Esophagus muscularis mucosa (tissue), 4 donors: Measurements from ENCODE around the gene MX2. TPM values are rescaled to one million over a fixed set of nuclear protein-coding genes. Genes with fewer than 3 reads are reported as not detected.

Experiments used
- DNase-seq: peaks from one replicate; pipeline ENCODE4 v3.0.0-alpha.2; 2017; ENCODE audit errors: extremely low spot score
- H3K27ac ChIP-seq, 4 donors: fragments of 200-600 bp; sonication (generic); replicated peaks in 1 of 4; 1 replicate in 3 of 4; 2 replicates in 1 of 4; pipeline ENCODE4 v1.5.1; 2016 to 2019; ENCODE audit warnings: mild to moderate bottlenecking in 1 of 4
- H3K27me3 ChIP-seq, 4 donors: fragments of 200-600 bp; sonication (generic); one replicate each; pipeline versions ENCODE4 v1.5.1 to v1.6.0; 2016 to 2019
- H3K36me3 ChIP-seq, 4 donors: fragments of 200-600 bp; sonication (generic); one replicate each; pipeline ENCODE4 v1.5.1; 2016 to 2019
- H3K4me1 ChIP-seq, 4 donors: fragments of 200-600 bp; sonication (generic); one replicate each; pipeline ENCODE4 v1.5.1; 2016 to 2019
- H3K4me3 ChIP-seq, 4 donors: fragments of 200-600 bp; sonication (generic); 1 replicate in 2 of 4; 2 replicates in 2 of 4; pipeline ENCODE4 v1.5.1; 2016 to 2019; ENCODE audit warnings: mild to moderate bottlenecking in 4 of 4, moderate library complexity in 1 of 4
- H3K9me3 ChIP-seq, 4 donors: fragments of 200-600 bp; sonication (generic); 1 replicate in 3 of 4; 2 replicates in 1 of 4; pipeline ENCODE4 v1.5.1; 2016 to 2019
- CTCF ChIP-seq, 3 experiments: fragments of 200-600 bp in 2 of 3; fragments of 450-650 bp in 1 of 3; sonication (generic) in 2 of 3; IDR thresholded peaks; one replicate each; pipeline ENCODE4 v1.5.1; 2017 to 2019; ENCODE audit warnings: antibody characterized with exemption in 3 of 3, mild to moderate bottlenecking in 2 of 3, moderate library complexity in 1 of 3
- EP300 ChIP-seq: sonication (generic); formaldehyde crosslinking; IDR thresholded peaks from one replicate; pipeline ENCODE4 v1.6.1; 2017; ENCODE audit warnings: antibody characterized with exemption
- POLR2A ChIP-seq: fragments of 450-650 bp; IDR thresholded peaks from one replicate; pipeline ENCODE4 v1.6.1; 2017; ENCODE audit warnings: antibody characterized with exemption, moderate library complexity, mild to moderate bottlenecking, low read depth
- POLR2AphosphoS5 ChIP-seq, 2 donors: sonication (generic); formaldehyde crosslinking; IDR thresholded peaks; one replicate each; pipeline ENCODE4 v1.6.1; 2017; ENCODE audit warnings: antibody characterized with exemption in 2 of 2
- WGBS: methylation state at CpG from one replicate; pipeline ENCODE4 v1.1.5; 2018; 5-methylcytosine and 5-hydroxymethylcytosine counted together
- intact Hi-C: fragments of 100-400 bp; cut with DNase I; formaldehyde crosslinking; loops from one replicate; pipeline ENCODE4 v1.15.1; 2023
- total RNA-seq, 4 donors: library from RNA; depleted of rRNA; stranded (reverse); fragments of >200 nt; gene quantifications; one replicate each; pipeline versions ENCODE4 v1.1.0 to v1.2.1, GENCODE V29; 2016

The MX2 gene
- total RNA-seq, 4 donors from 2014 or later: 5.4 to 19.7 (median 7.0) TPM

GRCh38 chr21:41327753-41328152 lies 34.1 kb upstream of the MX2 start:
- intact Hi-C loops: no loop called here
- H3K36me3 ChIP-seq: no peaks in the 10 kb centered on the region
- TF ChIP-seq POLR2AphosphoS5 (IDR thresholded peaks at IDR 0.05): no peak
- no peak for TF ChIP-seq CTCF (IDR thresholded peaks at IDR 0.05)
- no peak for TF ChIP-seq POLR2A
- no peak for TF ChIP-seq EP300
- no peaks in the 10 kb centered on the region for H3K4me1 ChIP-seq
- WGBS: 90% methylated on average over 8 of the region's 8 CpGs
- H3K9me3 ChIP-seq: no peaks in the 10 kb centered on the region
- no peaks in the 10 kb centered on the region for H3K27me3 ChIP-seq
- no peak overlapping the region for H3K27ac ChIP-seq
- no peak overlapping the region for H3K4me3 ChIP-seq
- DNase-seq: no peak

DNA sequence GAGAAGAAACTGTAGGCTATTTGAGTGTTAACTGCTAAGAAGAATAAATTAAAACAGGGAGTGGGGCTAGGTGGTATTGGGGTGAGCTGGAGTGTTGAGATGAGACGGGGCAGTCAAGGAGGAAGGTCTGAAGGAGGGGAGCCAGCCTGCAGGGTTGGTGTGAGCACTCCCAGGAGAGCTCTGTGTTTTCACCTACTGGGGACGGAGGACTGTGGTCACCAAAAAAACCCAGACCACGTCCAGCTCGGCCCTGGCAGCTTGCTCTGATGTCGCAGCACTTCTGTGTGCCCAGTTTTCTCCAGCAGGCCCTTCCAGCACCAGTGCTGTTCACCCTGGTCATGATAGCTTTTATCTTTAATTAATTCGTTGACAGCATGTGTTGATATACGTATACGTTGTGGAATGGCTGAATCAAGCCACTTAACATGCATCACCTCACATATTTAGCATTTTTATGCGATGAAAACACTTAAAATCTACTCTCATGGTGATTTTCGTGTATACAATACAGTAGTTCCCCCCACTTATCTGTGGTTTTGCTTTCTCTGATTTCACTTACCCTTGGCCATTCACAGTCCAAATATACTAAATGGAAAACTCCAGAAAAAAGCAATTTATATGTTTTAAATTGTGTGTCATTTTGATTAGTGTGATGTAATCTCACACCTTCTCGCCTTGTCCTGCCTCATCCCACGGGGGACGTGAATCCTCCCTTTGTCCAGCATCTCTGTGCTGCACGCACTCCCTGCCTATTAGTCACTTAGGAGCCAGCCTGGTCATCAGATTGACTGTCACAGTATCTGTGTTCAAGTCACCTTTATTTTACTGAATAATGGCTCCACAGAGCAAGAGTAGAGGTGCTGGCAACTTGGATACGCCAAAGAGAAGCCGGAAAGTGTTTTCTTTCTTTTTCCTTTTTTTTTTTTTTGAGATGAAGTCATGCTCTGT lies 32.9 kb upstream of the MX2 start:
- Histone ChIP-seq H3K4me1 (no peaks in the 10 kb centered on the region), H3K4me3 (no peak overlapping the region), H3K9me3 (peaks cover 0 to 7% (median 1%) of the 10 kb centered on the region in 4 donors), H3K27ac (no peak overlapping the region), H3K27me3 (no peaks in the 10 kb centered on the region), H3K36me3 (no peaks in the 10 kb centered on the region)
- intact Hi-C loops: no loop called here
- no peak for TF ChIP-seq POLR2A
- TF ChIP-seq CTCF (IDR thresholded peaks at IDR 0.05): no peak
- TF ChIP-seq POLR2AphosphoS5 (IDR thresholded peaks at IDR 0.05): no peak
- no peak for TF ChIP-seq EP300
- no peak for DNase-seq
- 81% methylated on average over 16 of the region's 16 CpGs for WGBS

GRCh38 chr21:41333752-41334151 lies 28.1 kb upstream of the MX2 start:
- no peak overlapping the region for H3K27ac ChIP-seq
- intact Hi-C loops: no loop called here
- peaks cover 0 to 18% (median 10%) of the 10 kb centered on the region in 4 donors for H3K9me3 ChIP-seq
- no peaks in the 10 kb centered on the region for H3K27me3 ChIP-seq
- no peaks in the 10 kb centered on the region for H3K36me3 ChIP-seq
- no peak for DNase-seq
- no peak overlapping the region for H3K4me3 ChIP-seq
- no peaks in the 10 kb centered on the region for H3K4me1 ChIP-seq
- WGBS: 97% methylated on average over 1 of the region's 1 CpG
- TF ChIP-seq POLR2AphosphoS5 (IDR thresholded peaks at IDR 0.05): no peak
- TF ChIP-seq POLR2A: no peak

- Histone ChIP-seq H3K4me1 (no peaks in the 10 kb centered on the region), H3K4me3 (no peak overlapping the region), H3K36me3 (no peaks in the 10 kb centered on the region), H3K27ac (no peak overlapping the region), H3K9me3 (peaks cover 0 to 18% (median 12%) of the 10 kb centered on the region in 4 donors), H3K27me3 (no peaks in the 10 kb centered on the region)
- no peak for DNase-seq
- WGBS: 95% methylated on average over 3 of the region's 3 CpGs
- TF ChIP-seq EP300 (no peak), POLR2A (no peak), POLR2AphosphoS5 (IDR thresholded peaks at IDR 0.05) (no peak), CTCF (IDR thresholded peaks at IDR 0.05) (no peak)
- intact Hi-C loops: no loop called here
Observed at GRCh38 chr21:41337515-41337914, 24.3 kb upstream of the MX2 start.

GRCh38 chr21:41338455-41338854 lies 23.4 kb upstream of the MX2 start:
- no peak for TF ChIP-seq CTCF (IDR thresholded peaks at IDR 0.05)
- DNase-seq: no peak
- intact Hi-C loops: no loop called here

More at GRCh38 chr21:41338455-41338854, 23.4 kb upstream of the MX2 start:
- Histone ChIP-seq H3K36me3 (no peaks in the 10 kb centered on the region), H3K4me1 (no peaks in the 10 kb centered on the region), H3K9me3 (peaks cover 0 to 15% (median 12%) of the 10 kb centered on the region in 4 donors), H3K27me3 (no peaks in the 10 kb centered on the region), H3K27ac (no peak overlapping the region), H3K4me3 (no peak overlapping the region)
- WGBS: 96% methylated on average over 8 of the region's 8 CpGs
